Measurements from ENCODE around the gene CD47.

- TF ChIP-seq CTCF (IDR thresholded peaks at IDR 0.05) (no peak), TCF7L2 (IDR thresholded peaks at IDR 0.05; ENCODE audit: low read depth, low read length) (no peak), REST (IDR thresholded peaks at IDR 0.05; ENCODE audit: insufficient read depth in 1 of 2, low read depth in 2 of 2, low read length in 1 of 2) (no peak), POLR2AphosphoS5 (IDR thresholded peaks at IDR 0.05; ENCODE audit: low read depth, low read length) (no peak), SIN3A (IDR thresholded peaks at IDR 0.05; ENCODE audit: borderline replicate concordance, insufficient read depth, low read depth, low read length) (no peak)
Measured at GRCh38 chr3:108137460-108137814, 46.6 kb upstream of the CD47 start.

All from Panc1 (cell line).